B cell (primary cell): ENCODE results near the gene TRHDE. TPM values are rescaled to one million over a fixed set of nuclear protein-coding genes. Genes with fewer than 3 reads are reported as not detected.

Experiments used
- ATAC-seq: fragments of 200-7000 bp; cut with Tn5 transposase; one replicate; pipeline ENCODE4 v1.10.0; 2021; ENCODE audit warnings: low read depth, mild to moderate bottlenecking, moderate number of reproducible peaks, moderate library complexity
- CTCF ChIA-PET: fragments of 350-600 bp; sonication (Branson Sonifier 250); formaldehyde crosslinking; loops from one replicate; lab custom pipeline; 2021; ENCODE audit warnings: antibody characterized with exemption, inconsistent platforms; lab: Charles Lee
- POLR2A ChIA-PET: fragments of 350-600 bp; sonication (Branson Sonifier 250); formaldehyde crosslinking; loops from one replicate; lab custom pipeline; 2021; ENCODE audit warnings: antibody characterized with exemption; lab: Charles Lee
- DNase-seq: peaks from one replicate; pipeline ENCODE4 v3.0.0; 2013
- H2AFZ ChIP-seq: 2 replicates; pipeline ENCODE4 v1.6.1; 2012; ENCODE audit warnings: mild to moderate bottlenecking, low read depth, low read length; ENCODE audit not compliant: insufficient read depth, poor library complexity, severe bottlenecking
- H3K27ac ChIP-seq, 2 donors: 1 replicate in 1 of 2; 2 replicates in 1 of 2; pipeline ENCODE4 v1.5.1; 2012 to 2013; ENCODE audit warnings: low read length in 2 of 2, mild to moderate bottlenecking in 2 of 2, moderate library complexity in 1 of 2
- H3K27me3 ChIP-seq, 4 experiments: fragments of 200-600 bp in 1 of 4; sonication (generic) in 1 of 4; replicated peaks in 1 of 4; 1 replicate in 2 of 4; 2 replicates in 2 of 4; pipeline versions ENCODE4 v1.6.1 to v1.7.0; 2013 to 2016; ENCODE audit warnings: low read length in 3 of 4, mild to moderate bottlenecking in 2 of 4, mixed read lengths in 1 of 4, moderate library complexity in 1 of 4; ENCODE audit not compliant: insufficient read depth in 4 of 4, control insufficient read depth in 3 of 4; ENCODE audit errors: control extremely low read depth in 1 of 4
- H3K36me3 ChIP-seq, 2 experiments: replicated peaks in 1 of 2; 1 replicate in 1 of 2; 2 replicates in 1 of 2; pipeline versions ENCODE4 v1.6.1 to v1.7.1; 2013; ENCODE audit warnings: low read length in 1 of 2; ENCODE audit not compliant: insufficient read depth in 2 of 2, control insufficient read depth in 1 of 2; ENCODE audit errors: control extremely low read depth in 1 of 2, extremely low read depth in 1 of 2
- H3K4me1 ChIP-seq, 2 donors: fragments of 200-600 bp in 1 of 2; sonication (generic) in 1 of 2; 1 replicate in 1 of 2; 2 replicates in 1 of 2; pipeline versions ENCODE4 v1.5.1 to v1.6.1; 2013 to 2017; ENCODE audit warnings: low read length in 2 of 2; ENCODE audit not compliant: control insufficient read depth in 2 of 2, insufficient read depth in 2 of 2
- H3K4me2 ChIP-seq: replicated peaks from 2 replicates; pipeline ENCODE3; 2012; ENCODE audit warnings: mild to moderate bottlenecking, low read depth, low read length; ENCODE audit not compliant: poor library complexity, severe bottlenecking
- H3K4me3 ChIP-seq, 5 experiments: fragments of 200-600 bp in 1 of 5; sonication (generic) in 1 of 5; 1 replicate in 3 of 5; 2 replicates in 2 of 5; pipeline versions ENCODE4 v1.5.1 to v1.7.0; 2011 to 2016; ENCODE audit warnings: low read length in 4 of 5, mild to moderate bottlenecking in 4 of 5, low read depth in 2 of 5, control low read depth in 1 of 5, moderate library complexity in 1 of 5; ENCODE audit not compliant: insufficient read depth in 1 of 5; ENCODE audit errors: control extremely low read depth in 1 of 5, extremely low read depth in 1 of 5
- H3K79me2 ChIP-seq: fragments of 200-600 bp; sonication (generic); one replicate; pipeline ENCODE4 v1.6.0; 2016; ENCODE audit warnings: low read length; ENCODE audit not compliant: control insufficient read depth, insufficient read depth
- H3K9ac ChIP-seq: fragments of 200-600 bp; sonication (generic); 2 replicates; pipeline ENCODE4 v1.6.1; 2017; ENCODE audit warnings: mild to moderate bottlenecking, low read length, moderate library complexity
- H3K9me3 ChIP-seq, 3 donors: one replicate each; pipeline versions ENCODE4 v1.6.1 to v1.7.1; 2013; ENCODE audit warnings: low read length in 2 of 3; ENCODE audit not compliant: control insufficient read depth in 2 of 3, insufficient read depth in 1 of 3; ENCODE audit errors: control extremely low read depth in 1 of 3
- H4K20me1 ChIP-seq: 2 replicates; pipeline ENCODE4 v1.6.0; 2012; ENCODE audit warnings: mild to moderate bottlenecking, low read length; ENCODE audit not compliant: insufficient read depth, control insufficient read depth, poor library complexity, severe bottlenecking
- H3K27ac Mint-ChIP-seq: one replicate; pipeline ENCODE4 v1.8.0; 2021; ENCODE audit warnings: mixed read lengths
- H3K27me3 Mint-ChIP-seq: one replicate; pipeline ENCODE4 v1.8.0; 2021; ENCODE audit warnings: mixed read lengths
- H3K4me1 Mint-ChIP-seq: one replicate; pipeline ENCODE4 v1.8.0; 2021; ENCODE audit warnings: mixed read lengths
- H3K4me3 Mint-ChIP-seq: one replicate; pipeline ENCODE4 v1.8.0; 2021; ENCODE audit warnings: mixed read lengths
- H3K9me3 Mint-ChIP-seq: one replicate; pipeline ENCODE4 v1.8.0; 2022; ENCODE audit warnings: mixed read lengths; ENCODE audit not compliant: insufficient read depth
- EZH2 ChIP-seq: IDR thresholded peaks from 2 replicates; pipeline ENCODE4 v1.6.1; 2012; ENCODE audit warnings: borderline replicate concordance, low read depth, mild to moderate bottlenecking, moderate library complexity, low read length; ENCODE audit not compliant: insufficient read depth, poor library complexity, severe bottlenecking
- WGBS: methylation state at CpG from one replicate; pipeline ENCODE4 v1.1.5; 2013; ENCODE audit warnings: missing lambda C conversion rate; ENCODE audit not compliant: insufficient coverage; 5-methylcytosine and 5-hydroxymethylcytosine counted together
- intact Hi-C: fragments of 100-400 bp; cut with micrococcal nuclease; formaldehyde crosslinking; loops from one replicate; pipeline ENCODE4 v1.10.0; 2022
- polyA plus RNA-seq: library from polyadenylated mRNA; depleted of rRNA; stranded (reverse); fragments of >200 nt; gene quantifications from 2 replicates; pipeline ENCODE4 v1.2.3, GENCODE V29; 2012
- total RNA-seq, 2 donors: library from RNA; stranded (reverse); fragments of 120-200 nt in 1 of 2; gene quantifications; 1 replicate in 1 of 2; 2 replicates in 1 of 2; pipeline versions ENCODE4 v1.2.3 to v1.2.4, GENCODE V29; 2013 to 2022
- TF ChIP-seq, protein P1 (sequence below): fragments of 200-600 bp; IDR thresholded peaks from one replicate; pipeline ENCODE4 v1.8.0; 2022; ENCODE audit warnings: antibody characterized with exemption, mild to moderate bottlenecking

The TRHDE gene
- total and polyA plus RNA-seq, 2 donors (not counting 1 experiment from before 2014, with no cell fraction given): not detected

DNA sequence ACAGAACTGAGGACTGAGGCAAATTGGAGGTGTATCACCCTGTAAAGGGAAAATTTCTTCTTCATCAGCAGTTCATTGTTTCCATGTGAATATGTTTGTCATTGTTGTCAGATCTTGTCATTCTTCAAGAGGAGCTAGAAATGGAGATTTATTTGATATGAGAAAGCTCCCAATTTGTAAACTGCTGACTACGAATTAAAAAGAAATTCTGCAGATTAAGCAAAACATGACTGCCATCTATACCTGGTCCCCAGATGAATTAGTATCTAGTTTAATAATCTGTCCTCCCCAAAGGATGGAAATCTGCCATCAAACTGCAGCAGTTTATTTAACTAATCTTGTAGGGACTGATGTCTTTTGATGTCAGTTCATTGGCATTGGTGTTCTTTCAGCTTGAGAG, 162.8 kb downstream of the TRHDE start:
- Histone ChIP-seq H3K36me3 (no peaks in the 10 kb centered on the region), H3K27me3 (no peaks in the 10 kb centered on the region), H3K4me1 (no peaks in the 10 kb centered on the region), H3K27ac (no peak overlapping the region), H3K79me2 (no peaks in the 10 kb centered on the region), H3K9me3 (no peaks in the 10 kb centered on the region), H3K4me2 (no peak overlapping the region), H3K4me3 (no peak overlapping the region), H3K9ac (no peak overlapping the region), H4K20me1 (no peaks in the 10 kb centered on the region), H2AFZ (no peak overlapping the region)
- intact Hi-C loops: no loop called here
- peaks cover 9% of the 10 kb centered on the region for H3K9me3 Mint-ChIP-seq
- DNase-seq (no peak), ATAC-seq (no peak)
- H3K27me3 Mint-ChIP-seq: no peaks in the 10 kb centered on the region
- no peak for TF ChIP-seq EZH2
- TF ChIP-seq, protein P1, sequence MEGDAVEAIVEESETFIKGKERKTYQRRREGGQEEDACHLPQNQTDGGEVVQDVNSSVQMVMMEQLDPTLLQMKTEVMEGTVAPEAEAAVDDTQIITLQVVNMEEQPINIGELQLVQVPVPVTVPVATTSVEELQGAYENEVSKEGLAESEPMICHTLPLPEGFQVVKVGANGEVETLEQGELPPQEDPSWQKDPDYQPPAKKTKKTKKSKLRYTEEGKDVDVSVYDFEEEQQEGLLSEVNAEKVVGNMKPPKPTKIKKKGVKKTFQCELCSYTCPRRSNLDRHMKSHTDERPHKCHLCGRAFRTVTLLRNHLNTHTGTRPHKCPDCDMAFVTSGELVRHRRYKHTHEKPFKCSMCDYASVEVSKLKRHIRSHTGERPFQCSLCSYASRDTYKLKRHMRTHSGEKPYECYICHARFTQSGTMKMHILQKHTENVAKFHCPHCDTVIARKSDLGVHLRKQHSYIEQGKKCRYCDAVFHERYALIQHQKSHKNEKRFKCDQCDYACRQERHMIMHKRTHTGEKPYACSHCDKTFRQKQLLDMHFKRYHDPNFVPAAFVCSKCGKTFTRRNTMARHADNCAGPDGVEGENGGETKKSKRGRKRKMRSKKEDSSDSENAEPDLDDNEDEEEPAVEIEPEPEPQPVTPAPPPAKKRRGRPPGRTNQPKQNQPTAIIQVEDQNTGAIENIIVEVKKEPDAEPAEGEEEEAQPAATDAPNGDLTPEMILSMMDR: no peak
- H3K4me3 Mint-ChIP-seq: no peak overlapping the region
- no peak overlapping the region for H3K27ac Mint-ChIP-seq
- CTCF ChIA-PET: no interaction called here
- WGBS: no CpG with 5 or more reads among the region's 1 CpG
- POLR2A ChIA-PET: no interaction called here
- no peaks in the 10 kb centered on the region for H3K4me1 Mint-ChIP-seq

DNA sequence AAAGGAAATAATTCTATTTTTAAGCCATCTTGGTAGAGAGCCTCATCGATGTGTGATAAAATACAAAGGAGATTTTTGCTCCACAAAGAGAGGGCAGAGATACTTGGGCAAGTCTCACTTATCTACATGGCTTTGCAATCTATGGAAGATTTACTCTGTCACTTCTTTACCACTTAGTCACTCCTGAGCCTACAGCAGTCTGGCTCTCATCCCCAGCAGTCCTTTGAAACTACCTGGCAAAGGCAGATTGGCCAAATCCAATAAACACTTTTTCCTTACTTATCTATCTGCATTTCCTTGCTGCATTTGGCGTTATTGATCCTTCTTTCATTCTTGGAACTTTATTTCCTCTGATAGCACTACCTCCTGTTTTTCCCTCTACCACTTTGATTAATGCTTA, 170.0 kb downstream of the TRHDE start:
- Histone ChIP-seq H3K4me2 (no peak overlapping the region), H2AFZ (no peak overlapping the region), H4K20me1 (no peaks in the 10 kb centered on the region), H3K4me1 (no peaks in the 10 kb centered on the region), H3K27ac (no peak overlapping the region), H3K9ac (no peak overlapping the region), H3K79me2 (no peaks in the 10 kb centered on the region), H3K36me3 (no peaks in the 10 kb centered on the region), H3K27me3 (no peaks in the 10 kb centered on the region), H3K9me3 (no peaks in the 10 kb centered on the region), H3K4me3 (no peak overlapping the region)
- Mint-ChIP-seq H3K27ac (no peak overlapping the region), H3K4me3 (no peak overlapping the region), H3K27me3 (no peaks in the 10 kb centered on the region), H3K4me1 (no peaks in the 10 kb centered on the region), H3K9me3 (peaks cover 16% of the 10 kb centered on the region)
- no peak for ATAC-seq
- intact Hi-C loops: no loop called here
- DNase-seq: no peak
- TF ChIP-seq, protein P1: no peak
- TF ChIP-seq EZH2: no peak
- 100% methylated on average over 1 of the region's 2 CpGs for WGBS
- POLR2A ChIA-PET: no interaction called here
- CTCF ChIA-PET: no interaction called here
